NCI-H146 treated with DMSO at 0.1 percent for 48 hours (cell line): ENCODE data around the gene SLC9C2.
"Not testable (repeated sequence)": the region's sequence is repeated elsewhere in the genome, so short reads cannot be mapped to it uniquely, and the experiment has no call there.

Source experiments
- DNase-seq: peaks from one replicate; lab custom pipeline; 2025; ENCODE audit not compliant: unreplicated experiment; lab: John Stamatoyannopoulos, UW

Gene SLC9C2

DNA sequence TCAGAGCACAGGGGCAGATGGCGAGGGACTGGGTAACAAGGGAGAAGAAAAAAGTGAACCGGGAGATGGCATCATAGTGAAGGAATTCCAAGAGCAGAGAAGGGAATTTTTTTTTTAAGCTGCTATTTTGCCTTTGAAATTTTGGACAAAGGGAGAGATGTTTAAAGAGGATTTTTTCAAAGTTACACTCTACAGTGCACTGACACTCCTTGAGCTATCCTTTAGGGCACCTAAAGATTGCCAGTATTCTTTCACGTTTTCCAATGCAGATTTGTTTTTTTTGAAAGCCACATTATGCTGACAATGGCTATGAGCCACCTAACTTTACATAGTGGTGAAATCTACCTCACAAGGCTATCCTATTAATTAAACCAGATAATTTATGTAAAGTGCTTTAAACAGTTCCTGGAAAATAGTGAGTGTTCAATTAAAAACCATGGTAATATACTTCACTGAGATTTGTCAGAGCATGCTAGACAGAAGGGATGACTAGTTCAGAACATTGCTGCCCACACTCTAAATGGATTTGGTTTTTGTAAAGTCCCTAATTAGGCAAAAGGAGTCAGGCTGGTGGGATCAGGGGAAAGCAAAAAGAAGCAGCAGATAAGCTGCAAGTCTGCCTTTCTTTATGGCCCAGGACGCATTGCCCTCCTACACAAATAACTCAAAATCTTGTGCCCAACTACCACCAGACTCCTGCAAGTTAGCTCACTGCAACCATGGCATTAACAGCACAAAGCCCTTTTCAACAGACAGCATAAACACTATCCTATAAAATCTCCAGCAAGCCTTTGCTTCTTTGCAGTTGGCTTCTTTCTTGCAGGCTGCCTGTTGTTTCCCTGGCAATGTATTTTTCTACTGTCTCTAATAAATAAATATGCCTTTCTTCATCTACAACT lies 71.8 kb downstream of the SLC9C2 start:
- DNase-seq = no peak

DNA sequence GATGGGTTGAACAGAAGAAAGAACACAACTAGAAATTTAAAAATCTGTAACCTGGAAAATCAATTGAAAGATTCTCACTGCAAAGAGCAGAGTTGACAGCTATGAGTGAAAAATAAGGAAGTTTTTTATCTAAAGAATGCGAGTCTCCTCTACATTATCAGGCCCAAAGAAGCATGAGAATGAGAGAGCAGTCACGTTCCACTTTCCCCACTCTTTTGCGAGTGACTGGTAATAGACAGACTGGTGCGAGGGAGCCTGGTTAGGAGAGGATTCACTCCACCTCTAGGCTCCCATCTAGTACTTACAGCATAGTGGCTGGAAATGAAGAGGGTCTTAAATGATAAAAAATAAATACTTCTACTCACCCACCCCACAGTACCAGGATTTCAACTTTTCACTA lies 73.8 kb downstream of the SLC9C2 start:
- DNase-seq = no peak

DNA sequence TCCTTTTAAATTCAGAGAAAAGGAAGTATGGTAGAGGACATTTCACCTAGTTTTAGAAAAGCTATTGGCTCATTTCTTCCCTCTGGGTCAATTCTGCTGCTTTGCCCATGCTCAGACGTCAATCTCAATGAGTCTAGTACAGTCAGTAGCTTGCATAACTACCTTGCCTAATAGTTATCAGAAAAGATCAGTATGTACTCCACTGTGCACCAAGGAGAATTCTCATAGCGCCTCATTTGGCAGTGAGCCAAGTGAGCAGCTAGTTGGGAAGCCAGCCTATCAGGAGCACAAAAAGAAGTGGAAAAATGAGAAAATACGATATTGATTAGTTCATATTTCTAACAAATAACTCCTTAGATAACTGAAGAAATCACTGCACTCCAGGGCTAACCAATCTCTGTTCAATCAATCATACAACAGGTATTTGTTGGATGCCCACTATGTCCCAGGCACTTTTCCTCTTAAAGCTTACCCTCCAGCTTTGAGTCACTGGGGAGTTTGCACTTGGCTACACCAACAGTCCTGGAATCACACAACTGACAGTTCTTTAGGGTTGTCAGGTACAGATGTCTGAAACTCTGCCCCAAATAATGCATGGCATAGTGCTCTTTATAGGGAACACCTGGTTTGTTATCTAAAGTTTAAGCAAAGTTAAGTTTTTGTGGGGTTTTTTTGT lies 75.6 kb downstream of the SLC9C2 start:
- no peak for DNase-seq

DNA sequence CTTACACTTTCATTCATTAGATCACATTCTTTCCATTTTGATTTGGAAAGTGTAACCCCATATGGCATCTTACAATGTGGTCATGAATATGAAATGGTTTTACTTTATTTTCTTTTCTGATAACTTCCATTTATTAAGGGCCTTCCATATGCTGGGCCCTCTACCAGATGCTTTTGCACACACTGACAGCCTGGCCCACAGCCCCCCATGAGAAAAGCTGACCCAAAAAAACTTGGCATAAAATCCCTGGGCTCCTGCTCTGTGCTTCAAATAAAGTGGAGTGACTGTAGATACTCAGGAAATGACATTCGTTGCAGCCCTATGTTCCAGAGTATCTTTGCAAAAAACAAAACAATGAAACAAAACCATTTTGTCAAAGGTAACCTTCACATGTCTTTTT lies 76.9 kb downstream of the SLC9C2 start:
- DNase-seq = no peak

GRCh38 chr1:173523329-173523728 lies 79.5 kb downstream of the SLC9C2 start:
- DNase-seq = no peak

DNA sequence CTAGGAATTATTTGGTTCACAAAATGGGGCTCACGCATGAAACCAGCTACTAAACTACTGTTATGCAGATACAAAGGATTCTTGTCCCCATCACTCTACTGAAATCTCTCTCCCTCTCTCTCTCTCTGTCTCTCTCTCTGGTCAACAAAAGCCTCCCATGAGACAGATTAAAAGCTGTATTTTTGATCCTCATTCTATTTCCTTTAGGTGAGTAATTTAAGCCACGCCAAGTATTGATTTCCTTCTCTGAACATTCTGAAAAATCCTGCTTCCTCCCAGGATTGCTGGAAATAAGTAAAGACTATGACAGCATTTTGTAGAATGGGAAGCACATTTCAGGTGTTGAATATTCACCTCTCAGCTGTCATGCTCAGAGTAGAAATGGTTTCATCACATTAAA lies 82.1 kb downstream of the SLC9C2 start:
- DNase-seq = no peak

GRCh38 chr1:173514503-173514902 lies 88.4 kb downstream of the SLC9C2 start:
- not testable (repeated sequence) for DNase-seq

DNA sequence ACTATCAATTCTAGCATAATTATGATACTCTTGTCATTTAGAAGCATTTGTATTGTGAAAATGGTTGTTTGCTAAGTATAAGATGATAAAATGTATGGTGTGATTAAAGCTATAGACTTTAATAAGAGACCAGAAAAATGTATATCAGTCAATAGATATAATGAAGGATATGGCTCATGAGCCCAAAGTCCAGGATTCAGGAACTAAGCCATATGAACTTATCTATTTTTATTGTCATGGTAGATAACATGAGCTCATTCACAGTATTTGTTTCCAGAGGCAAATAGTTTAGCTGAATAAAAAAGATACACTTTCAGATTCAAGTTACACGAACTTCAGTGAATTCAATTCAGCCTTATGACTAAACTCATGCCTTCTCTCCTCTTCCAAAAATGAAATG lies 93.1 kb downstream of the SLC9C2 start:
- DNase-seq = no peak

DNA sequence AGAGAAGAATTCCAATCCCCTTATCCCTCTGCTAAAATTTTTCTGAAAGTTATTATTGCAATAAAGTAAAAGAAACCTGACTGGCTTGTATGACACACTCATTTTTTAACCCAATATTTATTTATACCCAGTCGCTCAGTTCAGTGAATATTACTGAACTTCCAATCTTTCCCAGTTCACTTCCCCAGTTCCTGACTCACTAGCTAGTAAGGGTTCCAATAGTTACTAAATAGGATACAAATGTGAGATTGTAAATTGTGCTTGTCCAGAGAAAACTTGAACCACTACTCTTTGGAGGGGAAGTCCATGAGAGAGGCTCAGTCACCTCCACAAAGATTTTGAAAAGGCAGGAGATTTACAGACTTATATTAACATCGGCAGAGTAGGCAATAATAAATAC lies 94.3 kb downstream of the SLC9C2 start:
- no peak for DNase-seq

DNA sequence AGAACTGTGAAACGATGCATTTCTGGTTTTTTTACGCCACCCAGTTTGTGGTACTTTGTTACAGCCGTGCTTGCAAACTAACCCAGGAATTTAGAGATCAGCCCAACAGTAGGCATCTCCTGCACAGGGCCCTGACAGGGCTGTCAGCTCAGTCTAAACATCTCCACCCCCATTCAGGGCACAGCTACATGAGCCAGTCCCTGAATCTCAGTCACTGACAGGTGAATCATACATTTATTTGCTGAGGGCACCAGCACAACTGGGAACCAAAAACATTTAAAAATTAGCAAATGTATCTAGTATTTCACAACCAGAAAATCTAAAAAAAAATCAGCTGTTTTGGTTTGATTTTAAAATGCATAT lies 95.0 kb downstream of the SLC9C2 start:
- no peak for DNase-seq

GRCh38 chr1:173507205-173507846 lies 95.5 kb downstream of the SLC9C2 start:
- DNase-seq = no peak

DNA sequence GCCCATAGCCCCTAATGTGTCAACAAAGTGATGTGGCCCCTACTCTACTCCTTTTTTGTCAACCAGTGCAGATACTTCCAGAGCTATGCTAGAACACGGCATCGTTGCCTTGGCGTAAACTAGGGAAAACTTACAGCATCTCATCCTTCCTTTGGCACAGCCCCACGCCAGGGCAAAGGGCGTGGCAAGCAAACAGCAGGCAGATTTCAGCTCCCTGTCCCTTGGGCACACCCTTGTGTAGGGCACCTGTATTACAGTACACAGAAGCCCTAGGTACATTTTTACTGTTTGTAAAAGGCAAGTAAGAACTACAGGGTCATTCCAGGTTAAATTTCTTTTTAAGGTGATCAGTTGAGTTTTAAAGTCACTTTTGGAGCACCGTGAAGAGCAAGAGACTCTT lies 96.4 kb downstream of the SLC9C2 start:
- DNase-seq = no peak

GRCh38 chr1:173505391-173505790 lies 97.5 kb downstream of the SLC9C2 start:
- DNase-seq = no peak

DNA sequence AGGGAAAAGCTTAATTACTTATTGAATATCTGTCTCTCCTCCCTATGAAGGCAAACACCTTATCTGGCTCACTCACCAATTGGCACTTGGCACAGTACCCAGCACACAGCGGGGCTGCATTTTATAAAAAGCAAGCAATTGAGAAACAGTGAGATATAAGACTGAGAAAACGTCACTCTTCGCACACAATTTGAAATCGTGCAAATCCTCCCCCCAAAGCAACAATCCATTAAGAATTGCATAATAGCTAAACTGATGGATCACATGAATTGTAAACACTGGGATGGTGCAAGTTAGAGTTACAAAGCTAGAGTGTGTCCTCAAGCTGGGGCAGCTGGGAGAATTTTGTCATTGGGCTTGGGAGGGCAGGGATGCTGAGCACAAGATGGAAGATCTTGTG lies 98.6 kb downstream of the SLC9C2 start:
- peak; percentile 29 for DNase-seq

GRCh38 chr1:173503391-173503790 lies 99.5 kb downstream of the SLC9C2 start:
- DNase-seq = peak; percentile 7

GRCh38 chr1:173502104-173502503 lies 100.8 kb downstream of the SLC9C2 start:
- DNase-seq = no peak

DNA sequence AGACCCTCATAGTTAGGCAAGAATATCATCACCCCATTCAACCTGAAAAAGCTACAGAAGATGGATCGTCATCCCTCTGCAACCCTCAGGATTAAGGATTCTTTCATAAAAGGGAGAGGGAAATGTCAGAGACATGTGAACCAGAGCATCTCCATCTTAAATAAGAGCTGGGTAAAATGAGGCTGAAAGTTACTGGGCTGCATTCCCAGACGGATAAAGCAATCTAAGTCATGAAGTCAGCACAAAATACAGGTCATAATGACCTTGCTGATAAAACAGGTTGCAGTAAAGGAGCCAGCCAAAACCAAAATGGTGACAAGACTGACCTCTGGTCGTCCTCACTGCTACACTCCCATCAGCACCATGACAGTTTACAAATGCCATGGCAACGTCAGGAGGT lies 103.1 kb downstream of the SLC9C2 start:
- DNase-seq = no peak

- no peak for DNase-seq
Observed at GRCh38 chr1:173496757-173497320, 106.0 kb downstream of the SLC9C2 start.

DNA sequence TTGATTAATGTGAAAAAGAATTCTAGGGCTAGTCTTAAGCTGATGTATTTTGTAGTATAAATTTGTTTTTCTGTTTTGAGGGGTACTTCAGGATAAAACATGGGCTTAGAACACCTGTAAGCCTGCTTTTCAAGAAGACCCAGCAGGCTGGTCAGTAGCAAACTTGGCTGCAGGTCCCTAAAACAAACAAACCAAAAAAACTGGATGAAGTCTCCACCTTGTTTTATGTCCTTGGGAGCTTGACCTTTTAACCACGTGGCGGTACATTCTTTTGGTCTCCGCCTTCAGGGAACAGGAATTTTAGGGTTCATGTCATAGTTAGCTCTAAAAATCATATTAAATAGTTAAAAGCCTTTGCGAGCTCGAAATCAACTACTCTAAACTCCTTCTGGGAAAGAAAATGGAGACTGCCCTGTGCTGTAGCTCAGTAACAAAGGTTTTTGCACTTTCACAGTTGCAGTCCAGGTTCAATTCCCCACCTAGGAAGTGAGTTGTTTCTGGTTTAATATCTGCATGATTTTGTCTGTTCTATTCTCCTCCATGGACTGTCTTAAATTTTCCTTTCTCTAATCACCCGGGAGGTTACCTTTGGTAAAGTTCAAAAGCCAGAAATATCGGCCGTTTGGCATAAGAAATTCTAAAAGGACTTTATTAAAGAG lies 107.1 kb downstream of the SLC9C2 start:
- no peak for DNase-seq

DNA sequence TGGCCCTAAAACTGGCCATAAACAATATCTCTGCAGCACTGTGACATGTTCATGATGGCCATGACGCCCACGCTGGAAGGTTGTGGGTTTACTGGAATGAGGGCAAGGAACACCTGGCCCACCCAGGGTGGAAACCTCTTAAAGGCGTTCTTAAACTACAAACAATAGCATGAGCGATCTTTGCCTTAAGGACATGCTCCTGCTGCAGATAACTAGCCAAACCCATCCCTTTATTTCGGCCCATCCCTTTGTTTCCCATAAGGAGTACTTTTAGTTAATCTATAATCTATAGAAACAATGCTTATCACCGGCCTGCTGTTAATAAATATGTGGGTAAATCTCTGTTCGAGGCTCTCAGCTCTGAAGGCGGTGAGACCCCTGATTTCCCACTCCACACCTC lies 109.7 kb downstream of the SLC9C2 start:
- not testable (repeated sequence) for DNase-seq

DNA sequence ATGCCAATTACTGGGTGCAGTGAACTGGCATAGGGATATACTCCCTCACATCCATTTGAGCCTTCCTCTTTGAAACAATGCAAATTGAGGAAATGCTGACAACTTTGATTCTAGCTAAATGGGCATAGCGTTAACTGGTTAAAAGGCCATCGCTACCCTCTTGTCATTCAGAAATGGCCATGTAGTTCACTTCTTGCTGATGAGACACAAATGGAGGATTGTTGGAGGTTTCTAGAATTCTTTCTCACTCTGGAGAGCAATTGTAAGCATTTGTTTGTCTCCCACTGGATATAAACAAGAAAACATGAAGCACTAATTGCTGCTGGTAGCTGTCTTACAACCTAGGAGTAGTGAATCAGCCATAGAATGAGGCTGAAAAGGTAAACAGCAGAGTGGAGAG lies 111.4 kb downstream of the SLC9C2 start:
- no peak for DNase-seq
